SU-DHL-6 (cell line): ENCODE measurements around the gene ZNF256.

ENCODE experiments used
- H2AFZ ChIP-seq: fragments of 200-600 bp; sonication (generic); 2 replicates; pipeline ENCODE4 v1.6.1; 2014; ENCODE audit warnings: low read depth, mild to moderate bottlenecking, moderate library complexity, mixed read lengths, antibody characterized with exemption, low read length; ENCODE audit not compliant: severe bottlenecking
- H3F3A ChIP-seq: fragments of 200-600 bp; shearing (Covaris generic); 2 replicates; pipeline ENCODE4 v1.6.0; 2016; ENCODE audit warnings: antibody characterized with exemption, mild to moderate bottlenecking; ENCODE audit not compliant: insufficient read depth
- H3K27ac ChIP-seq: fragments of 200-600 bp; sonication (generic); 2 replicates; pipeline ENCODE4 v1.5.1; 2016; ENCODE audit warnings: low read depth, mild to moderate bottlenecking, low read length, moderate library complexity, mixed read lengths
- H3K27me3 ChIP-seq: fragments of 200-600 bp; sonication (generic), shearing (Covaris generic); 2 replicates; pipeline ENCODE4 v1.6.0; 2014; ENCODE audit warnings: mild to moderate bottlenecking, low read length
- H3K36me3 ChIP-seq: fragments of 200-600 bp; sonication (generic); 2 replicates; pipeline ENCODE4 v1.6.1; 2014; ENCODE audit warnings: mild to moderate bottlenecking, low read length, mixed read lengths
- H3K4me2 ChIP-seq: fragments of 300-600, 200-600 bp; shearing (Covaris generic), sonication (generic); 2 replicates; pipeline ENCODE4 v1.6.0; 2014; ENCODE audit warnings: low read length, low read depth, mild to moderate bottlenecking; ENCODE audit not compliant: poor library complexity, severe bottlenecking
- H3K4me3 ChIP-seq: fragments of 200-600 bp; sonication (generic); 2 replicates; pipeline ENCODE4 v1.5.1; 2014; ENCODE audit warnings: antibody characterized with exemption, low read length, mild to moderate bottlenecking, mixed read lengths; ENCODE audit not compliant: insufficient read depth, poor library complexity, severe bottlenecking
- H3K79me2 ChIP-seq: fragments of 200-600 bp; sonication (generic); 2 replicates; pipeline ENCODE4 v1.6.1; 2014; ENCODE audit warnings: mild to moderate bottlenecking, low read length, moderate library complexity; ENCODE audit not compliant: insufficient read depth
- H3K9ac ChIP-seq: fragments of 200-600 bp; sonication (generic); 2 replicates; pipeline ENCODE4 v1.7.0; 2014; ENCODE audit warnings: mild to moderate bottlenecking, low read length
- H3K9me2 ChIP-seq: fragments of 200-600 bp; sonication (generic); replicated peaks from 2 replicates; pipeline ENCODE4 v1.6.1; 2014; ENCODE audit warnings: low read length; ENCODE audit not compliant: insufficient read depth
- H3K9me3 ChIP-seq: fragments of 200-600 bp; sonication (generic); 2 replicates; pipeline ENCODE4 v1.6.1; 2014; ENCODE audit warnings: low read length, mixed read lengths; ENCODE audit not compliant: insufficient read depth
- H4K20me1 ChIP-seq: fragments of 200-600 bp; sonication (generic); 2 replicates; pipeline ENCODE4 v1.6.1; 2014; ENCODE audit warnings: low read depth, mild to moderate bottlenecking, antibody characterized with exemption, low read length, moderate library complexity, mixed read lengths
- EZH2phosphoT487 ChIP-seq: fragments of 200-600 bp; sonication (generic), shearing (Covaris generic); conservative IDR thresholded peaks from 2 replicates; pipeline ENCODE4 v1.6.1; 2018; ENCODE audit warnings: mild to moderate bottlenecking, antibody characterized with exemption, low read length, moderate library complexity, mixed read lengths
- TF ChIP-seq, protein P1 (sequence below): fragments of 200-600 bp; sonication (generic); IDR thresholded peaks from one replicate; pipeline ENCODE4 v1.5.1; 2017; ENCODE audit warnings: antibody characterized with exemption, mild to moderate bottlenecking, low read length, moderate library complexity; ENCODE audit not compliant: insufficient read depth, poor library complexity, severe bottlenecking

ZNF256 gene

DNA sequence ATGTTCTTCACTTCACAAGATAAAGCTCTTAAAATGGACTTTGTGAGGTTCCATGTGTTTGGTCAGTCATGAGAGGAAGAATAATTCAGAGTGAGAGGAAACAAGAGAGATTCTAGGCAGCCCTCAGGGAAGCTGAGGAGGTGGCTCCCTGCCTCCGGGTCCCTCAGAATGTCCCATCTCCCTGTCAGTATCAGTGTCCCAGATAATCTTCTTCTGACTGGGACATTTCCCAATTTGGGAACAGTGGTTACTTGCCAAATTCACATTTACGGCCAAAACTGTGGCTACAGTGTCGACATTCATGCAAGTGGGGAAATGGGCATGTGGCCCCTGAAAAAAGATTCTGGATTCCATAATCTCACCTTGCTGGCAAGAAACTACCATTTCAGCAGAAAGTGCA is 40.1 kb downstream of the ZNF256 start:
- Histone ChIP-seq H3K79me2 (no peaks in the 10 kb centered on the region), H3K27ac (no peak overlapping the region), H3K36me3 (0 out of 2 replicates have a peak, but pooled peaks cover 4% of the 10 kb centered on the region), H3K9ac (no peak overlapping the region), H2AFZ (no peak overlapping the region), H3K9me2 (no peaks in the 10 kb centered on the region), H3K4me3 (no peak overlapping the region), H4K20me1 (no peaks in the 10 kb centered on the region), H3K4me2 (no peak overlapping the region), H3F3A (no peaks in the 10 kb centered on the region), H3K27me3 (no peaks in the 10 kb centered on the region), H3K9me3 (no peaks in the 10 kb centered on the region)
- no peak for TF ChIP-seq EZH2phosphoT487
- TF ChIP-seq, protein P1, sequence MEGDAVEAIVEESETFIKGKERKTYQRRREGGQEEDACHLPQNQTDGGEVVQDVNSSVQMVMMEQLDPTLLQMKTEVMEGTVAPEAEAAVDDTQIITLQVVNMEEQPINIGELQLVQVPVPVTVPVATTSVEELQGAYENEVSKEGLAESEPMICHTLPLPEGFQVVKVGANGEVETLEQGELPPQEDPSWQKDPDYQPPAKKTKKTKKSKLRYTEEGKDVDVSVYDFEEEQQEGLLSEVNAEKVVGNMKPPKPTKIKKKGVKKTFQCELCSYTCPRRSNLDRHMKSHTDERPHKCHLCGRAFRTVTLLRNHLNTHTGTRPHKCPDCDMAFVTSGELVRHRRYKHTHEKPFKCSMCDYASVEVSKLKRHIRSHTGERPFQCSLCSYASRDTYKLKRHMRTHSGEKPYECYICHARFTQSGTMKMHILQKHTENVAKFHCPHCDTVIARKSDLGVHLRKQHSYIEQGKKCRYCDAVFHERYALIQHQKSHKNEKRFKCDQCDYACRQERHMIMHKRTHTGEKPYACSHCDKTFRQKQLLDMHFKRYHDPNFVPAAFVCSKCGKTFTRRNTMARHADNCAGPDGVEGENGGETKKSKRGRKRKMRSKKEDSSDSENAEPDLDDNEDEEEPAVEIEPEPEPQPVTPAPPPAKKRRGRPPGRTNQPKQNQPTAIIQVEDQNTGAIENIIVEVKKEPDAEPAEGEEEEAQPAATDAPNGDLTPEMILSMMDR: no peak

- TF ChIP-seq, protein P1: no peak
- no peak for TF ChIP-seq EZH2phosphoT487
- Histone ChIP-seq H3K4me2 (no peak overlapping the region), H3K36me3 (no peaks in the 10 kb centered on the region), H3F3A (no peaks in the 10 kb centered on the region), H3K9ac (no peak overlapping the region), H3K9me2 (no peaks in the 10 kb centered on the region), H2AFZ (no peak overlapping the region), H3K79me2 (no peaks in the 10 kb centered on the region), H4K20me1 (no peaks in the 10 kb centered on the region), H3K9me3 (no peaks in the 10 kb centered on the region), H3K27ac (no peak overlapping the region), H3K4me3 (no peak overlapping the region), H3K27me3 (no peaks in the 10 kb centered on the region)
Observed at GRCh38 chr19:57905258-57905657, 42.2 kb downstream of the ZNF256 start.

DNA sequence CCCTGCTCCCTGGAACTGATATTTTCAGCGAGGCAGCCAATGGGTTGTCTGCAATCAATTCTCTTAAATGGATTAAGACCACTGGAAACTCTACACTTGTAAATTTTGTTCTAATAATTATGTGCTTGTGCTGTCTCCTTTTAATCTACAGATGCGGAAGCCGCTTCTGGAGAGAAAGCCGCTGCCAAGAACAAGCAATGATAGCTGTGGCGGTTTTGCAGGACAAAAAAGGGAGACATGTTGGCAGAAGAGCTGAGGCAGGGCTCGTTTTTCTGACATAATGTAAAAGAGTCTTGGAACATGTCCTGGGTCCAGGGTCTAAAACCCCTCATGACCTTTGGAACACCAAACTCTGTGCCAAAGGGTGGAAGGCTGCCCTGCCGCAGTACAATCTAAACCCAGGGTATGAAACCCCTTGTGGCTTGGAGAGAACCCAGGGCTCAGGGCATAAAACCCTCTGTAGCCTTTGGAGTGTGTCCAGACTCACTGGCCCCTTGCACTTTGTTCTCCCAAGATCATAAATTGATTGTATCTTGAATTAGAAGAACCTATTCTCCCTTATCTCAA is 43.8 kb downstream of the ZNF256 start:
- H3K9me3 ChIP-seq: no peaks in the 10 kb centered on the region
- TF ChIP-seq, protein P1: no peak
- no peak for TF ChIP-seq EZH2phosphoT487
- H3K36me3 ChIP-seq: no peaks in the 10 kb centered on the region
- no peak overlapping the region for H2AFZ ChIP-seq
- H3F3A ChIP-seq: no peaks in the 10 kb centered on the region; the same call in 1 of the 2 replicates
- H3K9me2 ChIP-seq: no peaks in the 10 kb centered on the region
- H3K4me3 ChIP-seq: no peak overlapping the region
- H3K27me3 ChIP-seq: no peaks in the 10 kb centered on the region
- no peaks in the 10 kb centered on the region for H3K79me2 ChIP-seq
- H3K4me2 ChIP-seq: no peak overlapping the region
- H3K9ac ChIP-seq: no peak overlapping the region
- H3K27ac ChIP-seq: no peak overlapping the region
- H4K20me1 ChIP-seq: no peaks in the 10 kb centered on the region
